Skeletal muscle satellite cell (primary cell): ENCODE measurements around the gene BCAT1.
"Not testable (repeated sequence)": the region's sequence is repeated elsewhere in the genome, so short reads cannot be mapped to it uniquely, and the experiment has no call there.

ENCODE experiments used
- H3K27me3 ChIP-seq: 2 replicates; pipeline ENCODE4 v1.7.0; 2013; ENCODE audit warnings: low read length; ENCODE audit not compliant: control insufficient read depth, insufficient read depth
- H3K36me3 ChIP-seq: 2 replicates; pipeline ENCODE4 v1.7.0; 2013; ENCODE audit warnings: mild to moderate bottlenecking, control low read depth, low read length; ENCODE audit not compliant: insufficient read depth
- H3K4me1 ChIP-seq: 2 replicates; pipeline ENCODE4 v1.7.0; 2013; ENCODE audit warnings: low read length; ENCODE audit not compliant: control insufficient read depth, insufficient read depth
- H3K4me2 ChIP-seq: 2 replicates; pipeline ENCODE4 v1.7.0; 2013; ENCODE audit warnings: mild to moderate bottlenecking, low read length
- H3K4me3 ChIP-seq: 2 replicates; pipeline ENCODE4 v1.7.0; 2013; ENCODE audit warnings: low read length
- H3K9ac ChIP-seq: 2 replicates; pipeline ENCODE4 v1.7.0; 2013; ENCODE audit warnings: mild to moderate bottlenecking, low read depth, low read length, moderate library complexity
- H3K9me3 ChIP-seq: replicated peaks from 2 replicates; pipeline ENCODE4 v1.7.0; 2013; ENCODE audit warnings: mild to moderate bottlenecking, control low read depth, low read length

BCAT1 gene

DNA sequence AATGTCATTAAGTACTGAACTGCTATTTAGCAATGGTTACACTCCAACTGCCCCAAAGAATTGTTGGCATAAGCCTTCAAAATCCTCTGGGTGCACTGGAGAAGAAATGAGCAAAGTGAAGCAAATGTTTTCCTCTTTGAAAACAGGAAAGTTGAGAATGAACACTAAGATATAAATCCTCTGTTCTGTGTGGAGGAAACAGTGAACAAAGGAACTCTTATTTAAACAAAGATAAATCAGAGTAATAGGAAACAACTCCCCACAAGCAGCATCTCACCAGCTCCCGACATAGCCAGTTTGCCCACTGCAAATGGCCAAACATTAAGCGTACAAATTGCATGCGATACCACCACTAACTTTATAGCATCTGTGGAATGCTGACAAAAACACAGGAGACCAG, 54.0 kb downstream of the BCAT1 start:
- Histone ChIP-seq H3K27me3 (no peaks in the 10 kb centered on the region), H3K9ac (no peak overlapping the region), H3K4me1 (peaks cover 22% of the 10 kb centered on the region)

DNA sequence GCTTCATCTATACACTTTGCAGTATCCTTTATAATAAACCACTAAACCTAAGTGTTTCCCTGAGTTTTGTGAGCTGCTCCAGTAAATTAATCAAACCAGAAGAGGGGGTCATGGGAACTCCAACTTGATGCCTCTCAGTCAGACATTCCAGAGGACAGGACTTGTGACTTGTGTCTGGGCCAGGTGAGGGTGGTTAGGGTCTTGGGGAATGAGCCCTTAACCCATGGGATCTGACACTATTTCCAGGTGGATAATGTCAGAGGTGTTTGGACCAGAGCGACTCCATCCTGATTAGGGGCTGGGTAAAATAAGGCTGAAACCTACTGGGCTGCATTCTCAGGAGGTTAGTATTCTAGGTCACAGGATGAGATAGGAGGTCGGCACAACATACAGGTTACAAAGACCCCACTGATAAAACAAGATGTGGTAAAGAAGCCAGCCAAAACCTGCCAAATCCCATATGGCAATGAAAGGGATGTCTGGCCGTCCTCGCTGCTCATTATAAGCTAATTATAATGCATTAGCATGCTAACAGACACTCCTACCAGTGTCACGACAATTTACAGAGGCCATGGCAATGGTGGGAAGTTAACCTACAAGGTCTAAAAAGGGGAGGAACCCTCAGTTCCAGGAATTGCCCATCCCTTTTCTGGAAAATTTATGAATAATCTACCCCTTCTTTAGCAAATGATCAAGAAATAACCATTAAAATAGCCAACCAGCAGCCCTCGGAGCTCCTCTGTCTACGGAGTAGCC, 58.7 kb downstream of the BCAT1 start:
- Histone ChIP-seq H3K4me2 (no peak overlapping the region), H3K4me3 (no peak overlapping the region), H3K4me1 (peaks cover 3% of the 10 kb centered on the region), H3K36me3 (no peaks in the 10 kb centered on the region), H3K9ac (no peak overlapping the region), H3K27me3 (no peaks in the 10 kb centered on the region), H3K9me3 (no peaks in the 10 kb centered on the region)

More for the DNA sequence above, 54.0 kb downstream of the BCAT1 start:
- Histone ChIP-seq H3K4me2 (no peak overlapping the region), H3K4me3 (no peak overlapping the region), H3K36me3 (no peaks in the 10 kb centered on the region), H3K9me3 (no peaks in the 10 kb centered on the region)

DNA sequence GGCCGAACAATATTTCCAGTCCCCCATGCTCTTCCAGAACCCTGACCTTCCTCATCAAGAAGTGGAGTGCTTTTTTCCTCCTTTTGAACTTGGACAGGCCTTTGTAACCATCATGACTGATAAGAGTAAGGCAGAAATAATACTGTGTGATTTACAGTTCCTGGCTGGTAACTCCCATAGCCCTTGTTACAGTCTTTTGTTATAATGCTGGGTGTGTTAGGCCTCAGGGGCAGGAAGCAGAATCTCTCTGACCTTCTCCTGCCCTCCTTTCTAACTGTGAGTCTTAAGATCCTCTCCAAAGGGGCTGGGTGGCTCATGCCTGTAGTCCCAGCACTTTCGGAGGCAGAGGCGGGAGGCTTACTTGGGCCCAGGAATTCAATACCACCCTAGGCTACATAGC, 59.5 kb downstream of the BCAT1 start:
- H3K27me3 ChIP-seq: no peaks in the 10 kb centered on the region
- H3K4me3 ChIP-seq: no peak overlapping the region
- H3K4me2 ChIP-seq: no peak overlapping the region
- no peak overlapping the region for H3K9ac ChIP-seq
- H3K4me1 ChIP-seq: no peaks in the 10 kb centered on the region
- H3K9me3 ChIP-seq: no peaks in the 10 kb centered on the region
- H3K36me3 ChIP-seq: no peaks in the 10 kb centered on the region

DNA sequence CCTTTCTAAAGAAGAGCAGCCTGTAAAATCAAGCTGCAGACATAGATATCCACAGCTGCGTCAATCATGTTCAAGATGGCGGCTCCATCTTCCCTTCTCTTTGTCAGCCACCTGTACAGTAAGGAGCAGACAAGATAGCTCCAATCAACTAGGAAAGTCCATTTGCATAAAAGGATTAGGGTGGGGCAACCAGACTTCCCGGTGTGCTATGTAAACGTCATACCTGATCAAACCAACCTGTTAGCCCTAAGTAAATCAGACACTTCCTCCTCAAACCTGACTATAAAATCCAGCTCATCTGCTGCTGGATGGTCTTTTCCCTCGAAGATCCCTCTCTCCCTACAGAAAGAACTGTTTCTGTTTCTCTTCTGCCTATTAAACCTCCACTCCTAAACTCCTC, 60.1 kb downstream of the BCAT1 start:
- Histone ChIP-seq H3K4me1 (no peaks in the 10 kb centered on the region), H3K27me3 (no peaks in the 10 kb centered on the region), H3K4me2 (no peak overlapping the region), H3K4me3 (no peak overlapping the region), H3K9me3 (no peaks in the 10 kb centered on the region), H3K36me3 (no peaks in the 10 kb centered on the region), H3K9ac (no peak overlapping the region)

DNA sequence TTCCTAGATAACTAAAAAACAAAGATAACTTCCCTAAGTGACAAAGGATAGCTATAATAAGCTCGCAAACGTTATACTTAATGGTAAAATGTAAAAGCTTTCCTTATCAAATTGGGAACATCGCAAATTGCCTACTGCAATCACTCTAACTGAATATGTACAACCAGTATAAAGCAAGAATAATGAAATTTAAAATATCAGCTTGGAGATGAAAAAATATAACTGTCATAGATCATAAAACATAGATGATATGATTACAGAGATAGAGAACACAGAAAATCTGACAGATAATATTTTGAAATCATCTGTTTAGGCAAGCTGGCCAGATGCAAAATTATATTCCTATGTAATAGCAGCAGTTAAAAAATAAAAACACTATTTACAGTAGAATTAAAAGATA, 64.0 kb downstream of the BCAT1 start:
- H3K4me1 ChIP-seq: no peaks in the 10 kb centered on the region
- no peaks in the 10 kb centered on the region for H3K27me3 ChIP-seq
- H3K9me3 ChIP-seq: no peaks in the 10 kb centered on the region
- no peak overlapping the region for H3K4me2 ChIP-seq
- no peak overlapping the region for H3K4me3 ChIP-seq
- peaks cover 5% of the 10 kb centered on the region for H3K36me3 ChIP-seq
- no peak overlapping the region for H3K9ac ChIP-seq

DNA sequence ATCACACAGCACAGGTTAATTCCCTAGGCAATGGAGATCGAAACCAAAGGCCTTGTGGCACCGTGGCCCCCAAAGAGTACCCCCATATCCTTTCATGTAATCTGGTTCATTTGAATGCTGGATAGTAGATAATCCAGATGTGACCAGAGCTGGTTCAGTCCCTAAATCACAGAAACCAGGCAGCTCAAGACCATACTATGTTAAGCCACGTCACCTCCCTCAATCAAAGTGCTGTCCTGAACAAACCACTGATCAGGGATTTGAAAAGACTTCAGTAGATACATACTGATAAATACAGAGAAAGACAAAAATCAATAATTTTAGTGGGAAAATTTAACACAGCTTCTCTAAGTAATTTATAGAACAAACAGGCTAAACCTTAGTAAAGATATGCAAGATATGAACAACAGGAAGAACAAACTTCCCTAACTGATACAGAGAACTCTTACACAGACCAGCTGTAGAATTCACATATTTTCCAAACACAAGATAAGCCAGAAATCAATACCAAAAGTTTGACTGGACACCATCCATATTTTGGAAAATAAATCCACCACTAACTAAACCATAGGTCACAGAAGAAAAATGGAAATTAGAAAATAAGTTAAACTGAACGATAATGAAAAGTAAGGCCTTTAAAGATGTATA, 67.1 kb downstream of the BCAT1 start:
- no peaks in the 10 kb centered on the region for H3K9me3 ChIP-seq
- H3K4me1 ChIP-seq: no peaks in the 10 kb centered on the region
- no peak overlapping the region for H3K4me2 ChIP-seq
- no peaks in the 10 kb centered on the region for H3K27me3 ChIP-seq
- H3K9ac ChIP-seq: no peak overlapping the region
- no peak overlapping the region for H3K4me3 ChIP-seq
- H3K36me3 ChIP-seq: peaks cover 5% of the 10 kb centered on the region

DNA sequence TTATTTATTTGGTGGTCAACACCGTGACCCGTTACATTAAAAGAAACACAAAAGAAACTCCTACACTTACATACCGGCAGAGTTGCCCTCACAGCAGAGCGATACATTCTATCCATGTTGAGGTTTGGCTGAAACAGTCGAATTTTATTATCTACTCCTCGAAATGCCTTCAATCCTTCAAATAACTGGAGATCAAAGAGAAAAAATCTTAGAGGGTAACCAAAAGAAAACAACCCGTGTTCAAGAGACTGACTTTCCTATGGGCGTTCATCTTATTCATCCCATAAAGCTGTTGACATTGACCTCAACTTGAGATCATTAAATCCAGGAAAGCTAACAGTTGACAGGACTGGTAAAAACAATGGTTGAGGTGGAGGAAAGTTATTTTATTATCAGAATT, 67.7 kb downstream of the BCAT1 start:
- Histone ChIP-seq H3K4me2 (no peak overlapping the region), H3K4me1 (no peaks in the 10 kb centered on the region), H3K36me3 (peaks cover 5% of the 10 kb centered on the region)

DNA sequence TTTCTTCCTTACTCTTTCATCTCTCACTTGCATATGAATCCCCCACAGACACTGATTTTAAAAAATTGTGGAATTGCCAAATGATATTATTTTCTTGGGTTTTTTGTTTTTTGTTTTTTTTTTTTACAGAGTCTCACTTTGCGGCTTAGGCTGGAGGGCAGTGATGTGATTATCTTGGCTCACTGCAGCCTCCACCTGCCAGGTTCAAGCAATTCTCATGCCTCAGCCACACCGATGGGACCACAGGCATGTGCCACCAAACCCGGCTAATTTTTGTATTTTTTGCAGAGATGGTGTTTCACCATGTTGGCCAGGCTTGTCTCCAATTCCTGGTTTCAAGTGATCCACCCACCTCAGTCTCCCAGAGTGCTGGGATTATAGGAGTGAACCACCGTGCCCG, 68.2 kb downstream of the BCAT1 start:
- H3K9me3 ChIP-seq: no peaks in the 10 kb centered on the region
- peaks cover 5% of the 10 kb centered on the region for H3K36me3 ChIP-seq
- no peaks in the 10 kb centered on the region for H3K4me1 ChIP-seq
- no peak overlapping the region for H3K4me2 ChIP-seq
- no peak overlapping the region for H3K4me3 ChIP-seq
- H3K9ac ChIP-seq: no peak overlapping the region
- H3K27me3 ChIP-seq: no peaks in the 10 kb centered on the region

More for the DNA sequence above, 67.7 kb downstream of the BCAT1 start:
- no peaks in the 10 kb centered on the region for H3K9me3 ChIP-seq
- H3K9ac ChIP-seq: no peak overlapping the region
- no peak overlapping the region for H3K4me3 ChIP-seq
- no peaks in the 10 kb centered on the region for H3K27me3 ChIP-seq

DNA sequence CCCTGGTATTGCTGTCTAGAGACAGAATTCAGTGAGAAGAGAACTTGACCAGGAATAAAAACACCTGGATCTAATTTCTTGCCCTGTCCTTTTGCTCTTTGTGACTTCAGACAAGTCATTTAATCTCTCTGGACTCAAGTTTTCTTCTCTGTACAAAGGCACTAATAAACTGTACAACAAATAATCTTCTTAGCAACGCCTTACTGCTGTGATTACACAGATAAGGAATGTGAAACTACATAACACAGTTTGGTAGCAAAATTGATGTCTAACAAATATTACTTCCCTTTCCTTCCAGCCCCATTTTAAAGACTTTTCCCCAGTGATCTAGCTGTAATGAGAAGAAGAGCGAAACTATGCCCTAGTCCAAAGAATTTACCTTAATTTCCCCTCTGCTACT, 69.3 kb downstream of the BCAT1 start:
- Histone ChIP-seq H3K36me3 (peaks cover 7% of the 10 kb centered on the region), H3K4me2 (no peak overlapping the region), H3K9ac (no peak overlapping the region), H3K4me3 (no peak overlapping the region), H3K27me3 (no peaks in the 10 kb centered on the region), H3K9me3 (no peaks in the 10 kb centered on the region), H3K4me1 (no peaks in the 10 kb centered on the region)

DNA sequence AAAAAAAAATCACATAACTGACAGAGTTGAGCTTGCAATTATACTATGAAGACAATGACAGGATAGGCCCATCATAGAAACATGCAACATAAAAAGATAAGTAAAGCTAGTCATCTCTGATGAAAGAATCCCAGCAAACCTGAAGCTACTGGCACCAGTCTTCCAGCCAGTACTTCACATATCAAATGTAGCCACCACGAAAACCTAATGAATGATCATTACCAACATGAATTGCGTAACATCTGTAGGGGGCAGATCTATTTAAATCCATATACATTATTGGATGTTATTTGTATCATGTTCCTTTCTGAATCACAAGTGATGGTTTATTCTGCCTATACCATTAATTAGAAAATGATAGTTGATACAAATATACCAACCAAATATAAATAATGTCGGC, 73.9 kb downstream of the BCAT1 start:
- Histone ChIP-seq H3K36me3 (peaks cover 10% of the 10 kb centered on the region), H3K9me3 (no peaks in the 10 kb centered on the region), H3K27me3 (no peaks in the 10 kb centered on the region), H3K4me2 (no peak overlapping the region), H3K4me1 (no peaks in the 10 kb centered on the region), H3K9ac (no peak overlapping the region), H3K4me3 (no peak overlapping the region)

DNA sequence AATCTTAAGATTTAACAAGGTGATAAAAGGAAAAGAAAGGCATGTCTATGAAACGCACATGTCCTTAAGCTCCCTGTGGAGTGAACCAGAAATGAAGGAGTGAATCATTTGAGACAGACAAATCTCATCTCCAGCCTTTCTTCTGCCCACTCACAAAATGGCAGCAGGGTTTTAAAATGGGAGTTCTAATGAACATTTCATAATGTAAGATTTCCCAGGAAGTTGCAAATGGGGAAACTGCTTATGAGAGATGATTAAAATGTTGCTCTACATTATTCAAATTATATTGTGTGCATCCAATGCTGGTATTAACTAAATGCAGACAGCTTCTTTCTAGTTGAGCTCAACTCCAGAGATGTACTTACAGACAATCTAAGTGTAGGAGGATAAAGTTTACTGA, 76.7 kb downstream of the BCAT1 start:
- Histone ChIP-seq H3K4me1 (no peaks in the 10 kb centered on the region), H3K4me3 (no peak overlapping the region), H3K27me3 (no peaks in the 10 kb centered on the region), H3K36me3 (peaks cover 14% of the 10 kb centered on the region), H3K9ac (no peak overlapping the region), H3K9me3 (no peaks in the 10 kb centered on the region), H3K4me2 (no peak overlapping the region)

DNA sequence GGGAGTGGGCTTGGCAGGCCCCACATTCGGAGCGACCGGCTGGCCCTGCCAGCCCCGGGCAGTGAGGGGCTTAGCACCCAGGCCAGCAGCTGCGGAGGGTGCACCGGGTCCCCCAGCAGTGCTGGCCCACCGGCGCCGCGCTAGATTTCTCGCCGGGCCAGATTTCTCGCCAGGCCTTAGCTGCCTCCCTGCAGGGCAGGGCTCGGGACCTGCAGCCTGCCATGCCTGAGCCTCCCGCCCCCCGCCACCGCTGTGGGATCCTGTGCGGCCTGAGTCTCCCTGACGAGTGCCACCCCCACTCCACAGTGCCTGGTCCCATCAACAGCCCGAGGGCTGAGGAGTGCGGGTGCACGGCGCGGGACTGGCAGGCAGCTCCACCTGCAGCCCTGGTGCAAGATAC, 82.8 kb downstream of the BCAT1 start:
- H3K4me2 ChIP-seq, H3K27me3 ChIP-seq, H3K9ac ChIP-seq, H3K4me3 ChIP-seq, H3K9me3 ChIP-seq, H3K36me3 ChIP-seq: not testable (repeated sequence)
- peaks cover 14% of the 10 kb centered on the region for H3K4me1 ChIP-seq
